Colonic mucosa (tissue), 4 donors: Measurements from ENCODE around the gene PSME2. TPM values are rescaled to one million over a fixed set of nuclear protein-coding genes. Genes with fewer than 3 reads are reported as not detected.

Source experiments
- DNase-seq: peaks from one replicate; pipeline ENCODE4 v3.0.0-alpha.2; 2020
- H3K27ac ChIP-seq: fragments of 200-600 bp; one replicate; pipeline ENCODE4 v1.8.0; 2021
- H3K27me3 ChIP-seq: fragments of 200-600 bp; one replicate; pipeline ENCODE4 v1.8.0; 2021
- H3K36me3 ChIP-seq: fragments of 200-600 bp; one replicate; pipeline ENCODE4 v1.8.0; 2021
- H3K4me1 ChIP-seq: fragments of 200-600 bp; one replicate; pipeline ENCODE4 v1.8.0; 2021; ENCODE audit warnings: mild to moderate bottlenecking
- H3K4me3 ChIP-seq: fragments of 200-600 bp; one replicate; pipeline ENCODE4 v1.8.0; 2021
- H3K9ac ChIP-seq, 2 donors: one replicate each; pipeline ENCODE4 v1.7.0; 2013; ENCODE audit warnings: control low read depth in 2 of 2, low read depth in 2 of 2, low read length in 2 of 2
- H3K9me3 ChIP-seq: fragments of 200-600 bp; one replicate; pipeline ENCODE4 v1.8.0; 2021
- CTCF ChIP-seq: fragments of 200-600 bp; IDR thresholded peaks from one replicate; pipeline ENCODE4 v1.8.0; 2022; ENCODE audit warnings: antibody characterized with exemption, mild to moderate bottlenecking
- intact Hi-C: fragments of 100-400 bp; cut with DNase I; formaldehyde crosslinking; loops from one replicate; pipeline ENCODE4 v1.14.1; 2022
- total RNA-seq, 2 donors: library from RNA; stranded (reverse); fragmentation: NEBNext Ultra II Directional in 1 of 2; extraction: Animal tissue kit (Norgen Biotek cat#: 25700) in 1 of 2; gene quantifications; one replicate each; pipeline ENCODE4 v1.2.1, GENCODE V29; 2021
- donor health status: healthy.
- donor health status: DM: no; HTN: no; CAD: no.
- donor health status: DM: no; HTN: no; CAD: no.

The PSME2 gene
- total RNA-seq, 2 donors from 2014 or later: 151 to 320 TPM

DNA sequence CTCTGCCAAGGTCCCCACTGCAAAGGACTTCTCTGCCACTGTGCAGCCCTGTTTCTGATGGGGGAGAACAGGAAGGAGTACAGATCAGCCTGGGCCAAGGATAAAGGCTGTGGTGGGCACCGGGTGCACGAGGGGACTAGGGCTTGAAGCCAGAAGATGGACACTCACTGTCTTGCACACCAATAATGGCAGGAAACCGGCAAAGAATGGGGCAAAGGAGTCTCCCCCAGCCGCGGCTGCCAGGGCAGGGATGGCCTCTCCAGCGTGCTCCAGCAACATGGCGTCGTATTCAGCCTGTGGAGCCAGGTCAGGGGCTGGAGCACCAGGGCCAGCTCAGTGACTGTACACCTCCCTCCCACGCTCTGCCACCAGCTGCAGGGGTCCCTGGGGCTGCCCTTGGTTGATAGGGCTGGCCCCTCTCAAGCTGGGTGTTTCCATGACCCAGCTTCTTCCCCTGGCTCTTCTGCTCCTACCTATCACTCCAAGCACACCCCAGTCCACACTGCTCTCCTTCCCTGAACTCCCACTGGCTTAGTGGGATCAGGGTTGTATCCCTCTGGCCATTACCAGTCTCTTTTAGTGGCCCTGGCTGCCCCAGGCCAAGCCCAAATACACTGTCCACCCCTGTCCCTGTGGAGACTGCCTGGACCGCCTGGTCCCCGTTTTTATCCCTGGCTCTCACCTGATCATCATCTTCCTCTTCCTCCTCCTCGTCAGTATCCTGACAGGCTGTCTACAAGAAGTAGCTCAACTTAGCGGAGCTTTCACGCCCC, 35.9 kb upstream of the PSME2 start:
- intact Hi-C loops: no loop called here
- TF ChIP-seq CTCF: no peak
- Histone ChIP-seq H3K9ac (no peak overlapping the region), H3K27me3 (no peaks in the 10 kb centered on the region), H3K27ac (no peak overlapping the region), H3K4me1 (no peaks in the 10 kb centered on the region), H3K9me3 (no peaks in the 10 kb centered on the region), H3K4me3 (no peak overlapping the region), H3K36me3 (no peaks in the 10 kb centered on the region)
- DNase-seq: no peak

GRCh38 chr14:24181371-24182077, 35.1 kb upstream of the PSME2 start:
- TF ChIP-seq CTCF: no peak
- intact Hi-C loops: no loop called here
- Histone ChIP-seq H3K4me3 (no peak overlapping the region), H3K9me3 (no peaks in the 10 kb centered on the region), H3K27ac (no peak overlapping the region), H3K36me3 (no peaks in the 10 kb centered on the region), H3K4me1 (no peaks in the 10 kb centered on the region), H3K27me3 (no peaks in the 10 kb centered on the region), H3K9ac (no peak overlapping the region)
- DNase-seq: no peak

DNA sequence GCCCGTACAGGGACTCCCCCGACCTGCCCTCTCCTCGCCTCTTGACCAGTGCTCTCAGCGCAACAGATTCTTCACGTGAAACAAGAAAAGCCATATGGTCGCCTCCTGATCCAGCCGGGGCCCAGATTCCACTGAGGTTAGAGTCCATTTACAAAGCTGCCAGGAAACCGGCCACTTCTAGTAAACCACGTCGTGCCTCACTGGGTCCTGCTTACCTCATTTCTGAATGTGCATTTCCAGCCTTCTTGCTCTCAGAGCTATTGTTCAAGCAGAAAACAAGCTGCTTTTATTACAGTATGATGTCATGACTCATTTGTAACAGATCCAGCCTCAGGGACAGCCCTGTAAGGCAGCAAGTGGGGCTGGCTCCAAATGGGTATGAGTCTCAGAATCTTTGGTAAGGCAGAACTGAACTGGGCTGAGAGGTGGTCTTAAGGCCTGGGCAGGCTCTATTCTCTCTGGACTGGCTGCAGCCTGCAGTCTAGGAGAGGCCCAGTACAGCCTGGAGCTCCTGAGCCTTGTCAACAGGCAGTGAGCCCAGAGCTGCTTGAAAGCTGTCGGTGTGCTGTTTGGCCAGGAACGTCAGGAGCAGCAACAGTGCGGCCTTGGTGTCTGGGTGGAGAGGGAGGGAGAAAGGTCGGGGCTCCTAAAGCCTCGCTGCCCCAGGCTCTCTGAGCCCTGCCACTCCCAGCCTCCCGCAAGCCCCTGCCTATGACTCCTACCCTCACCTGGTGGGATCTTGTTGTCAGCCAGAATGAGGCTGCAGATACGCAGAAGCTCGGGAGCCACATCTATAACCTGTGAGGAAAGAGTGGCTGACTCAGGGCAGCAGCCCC, 33.8 kb upstream of the PSME2 start:
- no peak for DNase-seq
- Histone ChIP-seq H3K27ac (no peak overlapping the region), H3K9ac (no peak overlapping the region), H3K27me3 (no peaks in the 10 kb centered on the region), H3K36me3 (no peaks in the 10 kb centered on the region), H3K4me3 (no peak overlapping the region), H3K9me3 (no peaks in the 10 kb centered on the region), H3K4me1 (no peaks in the 10 kb centered on the region)
- no peak for TF ChIP-seq CTCF
- intact Hi-C loops: no loop called here

GRCh38 chr14:24179294-24179960, 33.0 kb upstream of the PSME2 start:
- no peak for TF ChIP-seq CTCF
- no peak for DNase-seq
- intact Hi-C loops: no loop called here
- no peaks in the 10 kb centered on the region for H3K9me3 ChIP-seq
- no peaks in the 10 kb centered on the region for H3K36me3 ChIP-seq
- H3K27ac ChIP-seq: peak overlapping the region; percentile 5
- no peak overlapping the region for H3K4me3 ChIP-seq
- H3K9ac ChIP-seq: no peak overlapping the region
- H3K27me3 ChIP-seq: no peaks in the 10 kb centered on the region
- H3K4me1 ChIP-seq: no peaks in the 10 kb centered on the region
